Kidney epithelial cell (primary cell): ENCODE measurements around the gene CELF6. TPM values are rescaled to one million over a fixed set of nuclear protein-coding genes. Genes with fewer than 3 reads are reported as not detected.

Experiments used
- DNase-seq: peaks from one replicate; pipeline ENCODE4 v3.0.0-alpha.2; 2010; ENCODE audit warnings: low read depth
- H3K27me3 ChIP-seq: 2 replicates; pipeline ENCODE4 v1.6.0; 2011; ENCODE audit warnings: low read length; ENCODE audit not compliant: control insufficient read depth, insufficient read depth
- H3K36me3 ChIP-seq: 2 replicates; pipeline ENCODE4 v1.5.1; 2011; ENCODE audit warnings: low read length; ENCODE audit not compliant: control insufficient read depth, insufficient read depth
- H3K4me3 ChIP-seq: 2 replicates; pipeline ENCODE4 v1.5.1; 2011; ENCODE audit warnings: low read depth, mild to moderate bottlenecking, control low read depth, low read length
- total RNA-seq: library from RNA; depleted of rRNA; stranded (reverse); fragments of >200 nt; gene quantifications from 2 replicates; pipeline ENCODE4 v1.2.3, GENCODE V29; 2015
- TF ChIP-seq, protein P1 (sequence below): IDR thresholded peaks from 2 replicates; pipeline ENCODE4 v1.5.1; 2011; ENCODE audit warnings: mild to moderate bottlenecking, moderate library complexity, low read length, control low read depth, inconsistent platforms; ENCODE audit not compliant: insufficient read depth, poor library complexity, severe bottlenecking

Gene CELF6
- total RNA-seq, 1 donor from 2014 or later, result 0.29 TPM

DNA sequence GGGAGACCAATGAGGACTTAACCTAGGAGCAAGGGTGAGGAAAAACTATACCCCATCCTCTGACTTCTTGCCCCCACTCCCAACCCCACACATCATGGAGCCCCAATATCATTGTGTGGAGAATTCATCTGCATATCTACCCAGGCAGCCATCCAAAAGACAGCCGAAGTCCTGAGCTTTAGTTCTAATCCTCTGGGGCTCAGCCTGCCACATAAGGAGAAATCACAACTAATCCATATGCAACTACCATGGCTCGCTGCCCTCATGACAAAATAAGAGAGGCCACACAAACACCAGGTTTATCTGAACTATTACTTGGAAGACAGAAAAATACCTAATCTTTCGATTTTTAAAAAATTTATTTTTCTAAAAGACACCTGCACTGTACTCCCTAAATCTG, 38.2 kb upstream of the CELF6 start:
- no peaks in the 10 kb centered on the region for H3K36me3 ChIP-seq
- no peaks in the 10 kb centered on the region for H3K27me3 ChIP-seq
- H3K4me3 ChIP-seq, result no peak overlapping the region
- TF ChIP-seq, protein P1, sequence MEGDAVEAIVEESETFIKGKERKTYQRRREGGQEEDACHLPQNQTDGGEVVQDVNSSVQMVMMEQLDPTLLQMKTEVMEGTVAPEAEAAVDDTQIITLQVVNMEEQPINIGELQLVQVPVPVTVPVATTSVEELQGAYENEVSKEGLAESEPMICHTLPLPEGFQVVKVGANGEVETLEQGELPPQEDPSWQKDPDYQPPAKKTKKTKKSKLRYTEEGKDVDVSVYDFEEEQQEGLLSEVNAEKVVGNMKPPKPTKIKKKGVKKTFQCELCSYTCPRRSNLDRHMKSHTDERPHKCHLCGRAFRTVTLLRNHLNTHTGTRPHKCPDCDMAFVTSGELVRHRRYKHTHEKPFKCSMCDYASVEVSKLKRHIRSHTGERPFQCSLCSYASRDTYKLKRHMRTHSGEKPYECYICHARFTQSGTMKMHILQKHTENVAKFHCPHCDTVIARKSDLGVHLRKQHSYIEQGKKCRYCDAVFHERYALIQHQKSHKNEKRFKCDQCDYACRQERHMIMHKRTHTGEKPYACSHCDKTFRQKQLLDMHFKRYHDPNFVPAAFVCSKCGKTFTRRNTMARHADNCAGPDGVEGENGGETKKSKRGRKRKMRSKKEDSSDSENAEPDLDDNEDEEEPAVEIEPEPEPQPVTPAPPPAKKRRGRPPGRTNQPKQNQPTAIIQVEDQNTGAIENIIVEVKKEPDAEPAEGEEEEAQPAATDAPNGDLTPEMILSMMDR, result no peak
- no peak for DNase-seq

DNA sequence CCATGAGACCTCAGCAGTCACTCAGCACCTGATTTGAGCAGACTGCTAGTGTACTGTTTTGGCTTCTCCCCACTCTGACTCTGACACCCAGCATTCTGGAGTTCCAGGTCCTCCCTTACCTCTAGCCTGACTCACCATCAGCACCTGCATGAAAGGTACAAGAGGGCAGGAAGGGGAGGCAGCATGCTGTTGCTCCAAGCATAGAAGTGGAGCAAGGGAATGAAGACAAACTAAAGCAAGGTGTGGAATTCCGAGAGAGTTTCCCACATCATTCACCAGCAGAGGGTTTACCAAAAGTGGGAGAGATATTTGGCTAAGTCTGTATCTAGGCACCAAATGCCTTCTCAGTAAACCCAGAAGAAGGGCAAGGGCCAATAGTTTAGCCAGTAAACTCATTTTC, 34.5 kb upstream of the CELF6 start:
- H3K36me3 ChIP-seq, result no peaks in the 10 kb centered on the region
- no peak for DNase-seq

DNA sequence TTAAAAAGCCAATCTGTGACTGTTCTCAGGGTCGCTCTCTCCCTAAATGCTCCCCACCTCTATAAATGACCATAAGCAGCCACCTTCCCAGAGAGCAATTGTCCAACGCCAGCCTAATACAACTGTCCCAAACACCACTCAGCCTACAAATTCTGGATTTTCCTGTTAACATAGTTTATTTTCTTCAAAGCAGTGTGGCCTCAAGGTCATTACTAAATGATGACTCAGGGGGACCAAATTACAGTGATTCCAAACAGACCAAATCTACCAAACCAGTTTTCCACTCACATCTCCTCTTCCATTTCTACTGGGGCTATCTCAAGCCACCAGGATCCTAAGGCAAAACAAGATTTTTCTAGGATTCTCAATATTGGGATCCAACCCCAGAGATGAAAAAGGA, 33.3 kb upstream of the CELF6 start:
- Histone ChIP-seq H3K4me3 (no peak overlapping the region), H3K36me3 (no peaks in the 10 kb centered on the region), H3K27me3 (no peaks in the 10 kb centered on the region)
- no peak for DNase-seq
- TF ChIP-seq, protein P1, result no peak

More for the DNA sequence above, 34.5 kb upstream of the CELF6 start:
- Histone ChIP-seq H3K27me3 (no peaks in the 10 kb centered on the region), H3K4me3 (no peak overlapping the region)
- TF ChIP-seq, protein P1, result no peak

DNA sequence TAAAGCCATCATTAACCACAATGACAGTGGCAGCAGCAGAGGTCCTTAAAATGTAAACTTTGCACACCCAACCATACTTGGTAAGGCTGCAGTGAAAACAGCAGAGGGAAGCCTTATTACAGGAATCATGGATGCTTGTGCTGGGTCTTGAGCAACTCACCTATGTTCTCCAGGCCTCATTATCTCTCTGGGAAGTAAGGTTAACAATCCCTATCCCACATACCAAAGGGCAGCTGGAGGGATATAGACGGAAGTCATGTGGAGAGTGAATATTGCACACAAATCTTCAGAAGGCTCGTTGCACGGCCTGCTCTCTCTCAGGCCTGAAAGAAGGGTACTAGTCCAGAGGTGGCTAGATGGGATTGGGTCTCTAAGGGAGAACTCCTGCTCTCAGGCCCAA, 25.8 kb upstream of the CELF6 start:
- Histone ChIP-seq H3K4me3 (no peak overlapping the region), H3K36me3 (no peaks in the 10 kb centered on the region), H3K27me3 (no peaks in the 10 kb centered on the region)
- DNase-seq, result no peak
- TF ChIP-seq, protein P1, result no peak

DNA sequence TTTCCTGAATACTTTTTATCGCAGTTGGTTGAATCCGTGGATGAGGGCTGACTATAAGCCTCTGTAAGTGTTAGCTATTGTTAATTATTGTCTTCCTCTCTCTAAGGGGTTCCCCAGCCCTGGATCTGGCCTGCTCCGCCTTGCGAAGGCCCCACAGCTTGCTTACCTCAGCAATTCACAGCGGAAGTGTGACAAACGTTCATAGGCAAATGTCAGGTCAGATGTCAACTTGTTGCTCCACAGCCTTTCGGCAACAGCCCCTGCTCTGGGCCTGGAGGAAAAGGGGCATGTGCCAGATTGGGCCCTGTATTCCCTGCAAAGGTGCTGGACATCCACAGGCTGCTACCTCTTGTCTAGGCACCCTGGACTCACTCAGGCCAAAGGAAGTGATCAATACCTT, 25.3 kb upstream of the CELF6 start:
- no peaks in the 10 kb centered on the region for H3K36me3 ChIP-seq
- TF ChIP-seq, protein P1, result no peak
- no peak overlapping the region for H3K4me3 ChIP-seq
- H3K27me3 ChIP-seq, result no peaks in the 10 kb centered on the region
- no peak for DNase-seq

DNA sequence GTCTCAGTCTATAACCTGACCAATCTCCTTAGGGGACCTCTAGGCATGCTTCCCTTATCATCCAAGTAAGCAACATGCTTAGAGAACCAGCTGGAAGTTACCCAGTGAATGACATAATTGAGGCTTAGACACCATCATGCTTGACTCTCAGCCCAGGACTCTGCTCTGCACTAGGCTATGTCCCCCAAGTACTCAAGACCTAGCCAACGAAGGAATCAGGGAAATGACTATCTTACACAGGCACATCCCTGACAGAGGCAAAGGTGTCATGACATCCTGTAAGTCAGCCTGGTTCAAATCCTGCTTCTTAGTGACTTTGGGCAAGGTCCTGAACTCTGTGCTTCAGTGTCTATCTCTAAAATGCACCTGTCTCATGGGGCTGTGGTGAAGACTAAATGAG, 24.6 kb upstream of the CELF6 start:
- Histone ChIP-seq H3K4me3 (no peak overlapping the region), H3K27me3 (no peaks in the 10 kb centered on the region), H3K36me3 (no peaks in the 10 kb centered on the region)
- TF ChIP-seq, protein P1, result no peak
- no peak for DNase-seq
